Spleen (tissue), 11 donors: ENCODE measurements around the gene KLHDC10. TPM values are rescaled to one million over a fixed set of nuclear protein-coding genes. Genes with fewer than 3 reads are reported as not detected.

ENCODE experiments used
- DNase-seq: peaks from one replicate; pipeline ENCODE4 v3.0.0-alpha.2; 2020
- H3K27ac ChIP-seq, 8 donors: fragments of 200-600 bp; sonication (generic) in 7 of 8; 1 replicate in 4 of 8; 2 replicates in 4 of 8; pipeline versions ENCODE4 v1.5.0 to v1.8.0; 2016 to 2021; ENCODE audit warnings: inconsistent platforms in 4 of 8, mild to moderate bottlenecking in 4 of 8, moderate library complexity in 1 of 8
- H3K27me3 ChIP-seq, 7 donors: fragments of 200-600 bp; sonication (generic) in 6 of 7; replicated peaks in 1 of 7; 1 replicate in 4 of 7; 2 replicates in 3 of 7; pipeline versions ENCODE4 v1.5.0 to v1.8.0; 2016 to 2021; ENCODE audit warnings: inconsistent platforms in 3 of 7, mild to moderate bottlenecking in 1 of 7
- H3K36me3 ChIP-seq, 6 donors: fragments of 200-600 bp; sonication (generic) in 5 of 6; 1 replicate in 4 of 6; 2 replicates in 2 of 6; pipeline versions ENCODE4 v1.5.0 to v1.8.0; 2016 to 2021; ENCODE audit warnings: inconsistent platforms in 2 of 6
- H3K4me1 ChIP-seq, 6 donors: fragments of 200-600 bp; sonication (generic) in 5 of 6; 1 replicate in 3 of 6; 2 replicates in 3 of 6; pipeline versions ENCODE4 v1.5.0 to v1.8.0; 2016 to 2021; ENCODE audit warnings: inconsistent platforms in 3 of 6
- H3K4me3 ChIP-seq, 8 donors: fragments of 200-600 bp; sonication (generic) in 7 of 8; 1 replicate in 4 of 8; 2 replicates in 4 of 8; pipeline versions ENCODE4 v1.5.0 to v1.8.0; 2016 to 2021; ENCODE audit warnings: inconsistent platforms in 4 of 8, mild to moderate bottlenecking in 4 of 8, moderate library complexity in 2 of 8
- H3K9me3 ChIP-seq, 8 donors: fragments of 200-600 bp; sonication (generic) in 7 of 8; 1 replicate in 4 of 8; 2 replicates in 4 of 8; pipeline versions ENCODE4 v1.5.0 to v1.8.0; 2016 to 2021; ENCODE audit warnings: inconsistent platforms in 4 of 8
- POLR2A ChIP-seq, 3 donors: fragments of 450-650 bp; IDR thresholded peaks; one replicate each; pipeline ENCODE4 v1.5.1; 2017; ENCODE audit warnings: antibody characterized with exemption in 3 of 3, mild to moderate bottlenecking in 1 of 3
- POLR2AphosphoS5 ChIP-seq, 3 donors: sonication (generic); formaldehyde crosslinking; IDR thresholded peaks; one replicate each; pipeline ENCODE4 v1.5.1; 2017; ENCODE audit warnings: antibody characterized with exemption in 3 of 3
- WGBS, 5 donors: extraction: QIAGEN DNeasy Blood & Tissue Kit in 3 of 5; methylation state at CpG; one replicate each; pipeline versions ENCODE4 v1.1.5 to v1.1.7; 2013 to 2018; 5-methylcytosine and 5-hydroxymethylcytosine counted together
- intact Hi-C: fragments of 100-400 bp; cut with DNase I; formaldehyde crosslinking; loops from one replicate; pipeline ENCODE4 v1.15.0; 2023; ENCODE audit warnings: low total_unique reads
- polyA plus RNA-seq, 3 donors: library from polyadenylated mRNA; stranded (reverse); fragments of 200-250 nt; gene quantifications; one replicate each; pipeline ENCODE4 v1.2.1, GENCODE V29; 2013
- total RNA-seq, 7 donors: library from RNA; depleted of rRNA in 3 of 7; stranded (reverse); fragments of >200 nt in 3 of 7; fragmentation: NEBNext Ultra II Directional in 4 of 7; extraction: Animal tissue kit (Norgen Biotek cat#: 25700) in 4 of 7; gene quantifications; one replicate each; pipeline versions ENCODE4 v1.1.0 to v1.2.1, GENCODE V29; 2016 to 2021
- TF ChIP-seq, protein P1 (sequence below), 11 experiments: fragments of 200-600 bp in 7 of 11; fragments of 450-650 bp in 4 of 11; sonication (generic) in 4 of 11; IDR thresholded peaks in 8 of 11; conservative IDR thresholded peaks in 3 of 11; 1 replicate in 7 of 11; 2 replicates in 4 of 11; pipeline versions ENCODE4 v1.4.0 to v1.8.0; 2016 to 2021; ENCODE audit warnings: antibody characterized with exemption in 11 of 11, inconsistent platforms in 4 of 11, mild to moderate bottlenecking in 1 of 11
- donor health status: healthy with polysubstance abuse.
- donor health status: DM: no; HTN: no; CAD: no; lungs with moderate emphysema.
- donor health status: DM: no; HTN: no; CAD: no.
- donor health status: Bipolar disorder and iron deficiency.
- donor health status: healthy.
- donor health status: DM: no; HTN: no; CAD: no.
- donor health status: DM: yes; HTN: yes; CAD: no.

KLHDC10 gene
- total and polyA plus RNA-seq, 10 donors = 4.8 to 33.7 (median 21.9) TPM

DNA sequence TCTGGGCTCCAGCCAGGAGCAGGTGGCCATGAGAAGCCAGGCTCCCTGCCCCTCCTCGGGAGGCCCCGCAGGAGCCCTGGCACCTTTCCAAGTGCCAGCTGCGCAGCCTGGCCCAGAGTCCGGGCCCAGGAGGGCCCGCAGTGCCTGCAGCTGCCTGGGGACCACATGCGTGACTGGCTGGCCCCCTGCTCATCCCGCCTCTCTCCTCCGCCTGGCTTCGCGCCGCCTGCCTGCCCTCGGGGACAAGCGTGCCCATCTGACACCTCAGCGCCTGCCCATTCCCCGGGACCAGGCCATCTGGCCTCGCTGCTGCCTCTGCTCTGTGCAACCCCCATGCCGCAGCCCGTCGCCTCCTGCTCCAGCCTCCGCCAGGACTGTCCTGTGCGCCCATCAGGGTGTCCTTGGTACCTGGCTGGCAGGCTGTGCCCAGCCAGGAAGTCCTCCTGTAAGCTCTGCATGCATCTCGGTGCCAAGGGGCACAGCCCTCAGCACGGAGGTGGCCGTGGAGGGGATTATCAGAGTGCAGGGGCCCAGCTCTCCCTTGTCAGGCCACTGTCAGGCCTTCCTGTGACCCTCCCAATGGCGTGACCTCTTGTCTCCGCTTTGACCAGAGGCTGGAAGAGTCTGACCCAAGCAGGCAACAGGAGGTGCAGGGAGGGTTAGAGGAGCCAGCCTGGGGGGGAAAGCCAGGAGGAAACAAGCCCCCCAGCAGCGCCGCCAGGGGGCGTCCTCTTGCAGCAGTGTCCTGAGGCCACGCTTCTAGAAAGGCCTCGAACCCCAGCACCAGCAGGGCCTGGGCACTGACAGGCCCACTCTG, 84.4 kb downstream of the KLHDC10 start:
- H3K4me1 ChIP-seq = peaks cover 0 to 42% (median 14%) of the 10 kb centered on the region in 6 donors
- H3K36me3 ChIP-seq = peaks cover 0 to 16% (median 3%) of the 10 kb centered on the region in 6 donors
- TF ChIP-seq POLR2AphosphoS5 (IDR thresholded peaks at IDR 0.05) (peak in 2 of 3 donors; percentile 14 to 54), POLR2A (IDR thresholded peaks at IDR 0.05) (no peak)
- TF ChIP-seq, protein P1, sequence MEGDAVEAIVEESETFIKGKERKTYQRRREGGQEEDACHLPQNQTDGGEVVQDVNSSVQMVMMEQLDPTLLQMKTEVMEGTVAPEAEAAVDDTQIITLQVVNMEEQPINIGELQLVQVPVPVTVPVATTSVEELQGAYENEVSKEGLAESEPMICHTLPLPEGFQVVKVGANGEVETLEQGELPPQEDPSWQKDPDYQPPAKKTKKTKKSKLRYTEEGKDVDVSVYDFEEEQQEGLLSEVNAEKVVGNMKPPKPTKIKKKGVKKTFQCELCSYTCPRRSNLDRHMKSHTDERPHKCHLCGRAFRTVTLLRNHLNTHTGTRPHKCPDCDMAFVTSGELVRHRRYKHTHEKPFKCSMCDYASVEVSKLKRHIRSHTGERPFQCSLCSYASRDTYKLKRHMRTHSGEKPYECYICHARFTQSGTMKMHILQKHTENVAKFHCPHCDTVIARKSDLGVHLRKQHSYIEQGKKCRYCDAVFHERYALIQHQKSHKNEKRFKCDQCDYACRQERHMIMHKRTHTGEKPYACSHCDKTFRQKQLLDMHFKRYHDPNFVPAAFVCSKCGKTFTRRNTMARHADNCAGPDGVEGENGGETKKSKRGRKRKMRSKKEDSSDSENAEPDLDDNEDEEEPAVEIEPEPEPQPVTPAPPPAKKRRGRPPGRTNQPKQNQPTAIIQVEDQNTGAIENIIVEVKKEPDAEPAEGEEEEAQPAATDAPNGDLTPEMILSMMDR (IDR thresholded peaks at IDR 0.05 in 8 of 11, conservative IDR thresholded peaks at IDR 0.05 in 3 of 11) = no peak
- WGBS, 5 donors = 76 to 84% (median 77%) methylated on average over 27 to 31 of the region's 31 CpGs
- H3K27ac ChIP-seq = no peak overlapping the region
- intact Hi-C loops = no loop called here
- no peaks in the 10 kb centered on the region for H3K27me3 ChIP-seq
- peaks cover 0 to 14% (median 8%) of the 10 kb centered on the region in 8 donors for H3K9me3 ChIP-seq
- no peak overlapping the region for H3K4me3 ChIP-seq
- DNase-seq = no peak

DNA sequence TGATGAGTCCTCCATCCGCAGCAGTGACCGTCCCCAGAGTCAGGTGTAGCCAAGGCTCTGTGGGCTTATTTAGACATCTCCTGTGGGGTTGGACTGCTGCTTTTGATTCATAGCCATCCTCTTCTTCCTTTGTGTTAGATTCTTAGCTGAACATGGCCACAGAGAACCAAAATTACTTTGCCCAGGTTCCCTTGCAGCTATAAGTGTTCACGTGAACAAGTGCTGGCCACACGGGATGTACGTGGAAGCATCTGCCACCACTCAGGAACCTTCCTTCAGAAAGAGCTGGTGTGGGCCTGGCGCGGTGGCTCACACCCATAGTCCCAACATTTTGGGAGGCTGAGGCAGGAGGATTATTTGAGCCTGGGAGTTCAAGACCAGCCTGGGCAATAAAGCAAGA, 85.8 kb downstream of the KLHDC10 start:
- 97 to 98% (median 97%) methylated on average over 7 of the region's 7 CpGs for WGBS, 5 donors
- Histone ChIP-seq H3K27ac (no peak overlapping the region), H3K9me3 (peaks cover 0 to 20% (median 8%) of the 10 kb centered on the region in 8 donors), H3K4me3 (no peak overlapping the region), H3K4me1 (peaks cover 0 to 31% (median 9%) of the 10 kb centered on the region in 6 donors), H3K27me3 (no peaks in the 10 kb centered on the region), H3K36me3 (peaks cover 0 to 30% (median 12%) of the 10 kb centered on the region in 6 donors)
- no peak for DNase-seq
- TF ChIP-seq, protein P1 (IDR thresholded peaks at IDR 0.05 in 8 of 11, conservative IDR thresholded peaks at IDR 0.05 in 3 of 11) = no peak
- TF ChIP-seq POLR2A (IDR thresholded peaks at IDR 0.05) (no peak), POLR2AphosphoS5 (IDR thresholded peaks at IDR 0.05) (no peak)
- intact Hi-C loops = no loop called here

GRCh38 chr7:130157700-130158099, 87.4 kb downstream of the KLHDC10 start:
- Histone ChIP-seq H3K36me3 (peaks cover 0 to 46% (median 27%) of the 10 kb centered on the region in 6 donors), H3K4me1 (peaks cover 0 to 26% (median 8%) of the 10 kb centered on the region in 6 donors), H3K4me3 (no peak overlapping the region), H3K27ac (no peak overlapping the region), H3K27me3 (no peaks in the 10 kb centered on the region), H3K9me3 (peaks cover 0 to 20% (median 8%) of the 10 kb centered on the region in 8 donors)
- no peak for DNase-seq
- WGBS, 5 donors = 91 to 95% (median 92%) methylated on average over 7 of the region's 7 CpGs
- TF ChIP-seq POLR2A (IDR thresholded peaks at IDR 0.05) = no peak
- TF ChIP-seq, protein P1 (IDR thresholded peaks at IDR 0.05 in 8 of 11, conservative IDR thresholded peaks at IDR 0.05 in 3 of 11) = no peak
- no peak for TF ChIP-seq POLR2AphosphoS5 (IDR thresholded peaks at IDR 0.05)
- intact Hi-C loops = no loop called here

GRCh38 chr7:130160023-130160422, 89.7 kb downstream of the KLHDC10 start:
- Histone ChIP-seq H3K4me1 (peaks cover 0 to 2% (median 0%) of the 10 kb centered on the region in 6 donors), H3K36me3 (peaks cover 4 to 69% (median 41%) of the 10 kb centered on the region in 6 donors), H3K4me3 (no peak overlapping the region), H3K27ac (no peak overlapping the region), H3K27me3 (no peaks in the 10 kb centered on the region), H3K9me3 (peaks cover 0 to 20% (median 8%) of the 10 kb centered on the region in 8 donors)
- DNase-seq = no peak
- intact Hi-C loops = no loop called here
- 96 to 100% (median 98%) methylated on average over 2 of the region's 2 CpGs for WGBS, 5 donors
- TF ChIP-seq, protein P1 (IDR thresholded peaks at IDR 0.05 in 8 of 11, conservative IDR thresholded peaks at IDR 0.05 in 3 of 11) = no peak
- TF ChIP-seq POLR2AphosphoS5 (IDR thresholded peaks at IDR 0.05) = no peak
- no peak for TF ChIP-seq POLR2A (IDR thresholded peaks at IDR 0.05)
